B cell (primary cell): Measurements from ENCODE around the gene LAGE3.

ENCODE experiments used
- CTCF ChIP-seq: fragments of 200-600 bp; IDR thresholded peaks from one replicate; pipeline ENCODE4 v1.8.0; 2022; ENCODE audit warnings: antibody characterized with exemption, mild to moderate bottlenecking
- EZH2 ChIP-seq: IDR thresholded peaks from 2 replicates; pipeline ENCODE4 v1.6.1; 2012; ENCODE audit warnings: borderline replicate concordance, low read depth, mild to moderate bottlenecking, moderate library complexity, low read length; ENCODE audit not compliant: insufficient read depth, poor library complexity, severe bottlenecking

- TF ChIP-seq CTCF: no peak
- no peak for TF ChIP-seq EZH2
Observed at GRCh38 chrX:154490414-154491083, 11.5 kb upstream of the LAGE3 start, which contains the start of gene SLC10A3.
